ENCODE data around the gene KNTC1.

Gene KNTC1

GRCh38 chr12:122523846-122524718 is 3.0 kb upstream of the KNTC1 start:
- peak overlapping the region; percentile 38 for H3K4me3 ChIP-seq (replicated peaks; ENCODE audit: low read depth, low read length)
- no peak for DNase-seq (ENCODE audit: low read depth)
- TF ChIP-seq, protein P1, sequence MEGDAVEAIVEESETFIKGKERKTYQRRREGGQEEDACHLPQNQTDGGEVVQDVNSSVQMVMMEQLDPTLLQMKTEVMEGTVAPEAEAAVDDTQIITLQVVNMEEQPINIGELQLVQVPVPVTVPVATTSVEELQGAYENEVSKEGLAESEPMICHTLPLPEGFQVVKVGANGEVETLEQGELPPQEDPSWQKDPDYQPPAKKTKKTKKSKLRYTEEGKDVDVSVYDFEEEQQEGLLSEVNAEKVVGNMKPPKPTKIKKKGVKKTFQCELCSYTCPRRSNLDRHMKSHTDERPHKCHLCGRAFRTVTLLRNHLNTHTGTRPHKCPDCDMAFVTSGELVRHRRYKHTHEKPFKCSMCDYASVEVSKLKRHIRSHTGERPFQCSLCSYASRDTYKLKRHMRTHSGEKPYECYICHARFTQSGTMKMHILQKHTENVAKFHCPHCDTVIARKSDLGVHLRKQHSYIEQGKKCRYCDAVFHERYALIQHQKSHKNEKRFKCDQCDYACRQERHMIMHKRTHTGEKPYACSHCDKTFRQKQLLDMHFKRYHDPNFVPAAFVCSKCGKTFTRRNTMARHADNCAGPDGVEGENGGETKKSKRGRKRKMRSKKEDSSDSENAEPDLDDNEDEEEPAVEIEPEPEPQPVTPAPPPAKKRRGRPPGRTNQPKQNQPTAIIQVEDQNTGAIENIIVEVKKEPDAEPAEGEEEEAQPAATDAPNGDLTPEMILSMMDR (IDR thresholded peaks at IDR 0.05; ENCODE audit: low read length, missing control alignments), result no peak

- TF ChIP-seq, protein P1 (IDR thresholded peaks at IDR 0.05; ENCODE audit: low read length, missing control alignments), result no peak
- no peak for DNase-seq (ENCODE audit: low read depth)
- peak overlapping the region; percentile 100 for H3K4me3 ChIP-seq (replicated peaks; ENCODE audit: low read depth, low read length)
These were observed 462 bp downstream of the KNTC1 start for GRCh38 chr12:122527478-122527944.

- DNase-seq (ENCODE audit: low read depth), result no peak
- H3K4me3 ChIP-seq (replicated peaks; ENCODE audit: low read depth, low read length), result no peak overlapping the region
- TF ChIP-seq, protein P1 (IDR thresholded peaks at IDR 0.05; ENCODE audit: low read length, missing control alignments), result no peak
These were observed 1.5 kb downstream of the KNTC1 start for GRCh38 chr12:122528582-122528981.

DNA sequence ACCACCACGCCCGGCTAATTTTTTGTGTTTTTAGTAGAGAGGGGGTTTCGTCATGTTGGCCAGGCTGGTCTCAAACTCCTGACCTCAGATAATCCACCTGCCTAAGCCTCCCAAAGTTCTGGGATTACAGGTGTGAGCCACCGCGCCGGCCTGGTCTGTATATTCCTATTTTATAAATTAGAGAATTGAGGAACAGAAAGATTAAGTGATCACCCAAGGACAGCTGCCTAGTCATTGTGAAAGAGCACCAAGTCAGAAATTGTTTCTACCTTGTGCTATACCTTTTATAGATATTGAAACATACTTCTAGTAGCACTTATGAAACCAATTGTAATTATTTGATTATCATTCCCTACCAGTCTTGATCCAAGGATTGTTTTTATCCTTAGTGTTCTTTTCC is 1.9 kb downstream of the KNTC1 start:
- TF ChIP-seq, protein P1 (IDR thresholded peaks at IDR 0.05; ENCODE audit: low read length, missing control alignments), result no peak
- H3K4me3 ChIP-seq (replicated peaks; ENCODE audit: low read depth, low read length), result no peak overlapping the region
- DNase-seq (ENCODE audit: low read depth), result no peak

DNA sequence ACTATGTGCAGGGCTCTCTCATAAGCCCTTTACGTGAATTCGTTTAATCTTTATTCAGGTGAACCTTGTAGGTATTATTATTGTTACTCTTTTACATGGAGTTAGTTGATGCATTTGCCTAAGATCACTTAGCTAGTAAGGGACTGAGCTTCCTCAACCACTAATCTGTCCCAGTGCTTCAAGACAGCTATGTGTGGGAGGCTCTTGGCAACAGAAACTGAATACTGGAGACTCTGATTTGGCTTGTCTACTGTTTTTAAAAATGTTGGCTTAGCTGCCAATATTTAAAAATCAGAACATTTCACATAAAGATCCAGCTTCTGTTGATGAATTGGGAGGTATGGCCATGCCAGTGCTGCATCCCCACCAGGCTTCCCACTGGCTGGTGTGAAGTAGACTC is 6.8 kb downstream of the KNTC1 start:
- TF ChIP-seq, protein P1 (IDR thresholded peaks at IDR 0.05; ENCODE audit: low read length, missing control alignments), result no peak
- DNase-seq (ENCODE audit: low read depth), result peak; percentile 60
- no peak overlapping the region for H3K4me3 ChIP-seq (replicated peaks; ENCODE audit: low read depth, low read length)

DNA sequence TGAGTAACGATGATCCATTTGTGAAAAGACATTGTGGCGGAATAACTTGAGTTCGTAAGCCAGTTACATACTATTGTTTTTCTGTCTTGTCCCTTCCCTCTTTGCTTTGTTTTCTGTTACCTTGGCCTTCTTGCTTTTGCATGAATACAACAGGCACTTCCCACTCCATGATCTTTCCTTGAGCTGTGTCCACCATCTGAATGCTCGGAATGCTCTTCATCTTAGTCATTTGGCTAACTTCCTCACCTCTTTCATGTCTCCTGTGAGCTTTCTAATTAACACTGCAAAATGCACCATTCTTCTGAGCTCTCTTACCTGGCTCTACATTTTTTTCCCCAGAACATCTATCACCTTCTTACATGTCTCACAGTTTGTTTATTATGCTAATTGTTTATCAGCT is 10.0 kb downstream of the KNTC1 start:
- DNase-seq (ENCODE audit: low read depth), result no peak
- H3K4me3 ChIP-seq (replicated peaks; ENCODE audit: low read depth, low read length), result no peak overlapping the region
- TF ChIP-seq, protein P1 (IDR thresholded peaks at IDR 0.05; ENCODE audit: low read length, missing control alignments), result no peak
